Measurements from ENCODE around the gene SF3A1.
A peak's percentile ranks its signal among the peaks of the same experiment; 100 is the strongest.
"Not testable (repeated sequence)": the region's sequence is repeated elsewhere in the genome, so short reads cannot be mapped to it uniquely, and the experiment has no call there.

SF3A1 gene

DNA sequence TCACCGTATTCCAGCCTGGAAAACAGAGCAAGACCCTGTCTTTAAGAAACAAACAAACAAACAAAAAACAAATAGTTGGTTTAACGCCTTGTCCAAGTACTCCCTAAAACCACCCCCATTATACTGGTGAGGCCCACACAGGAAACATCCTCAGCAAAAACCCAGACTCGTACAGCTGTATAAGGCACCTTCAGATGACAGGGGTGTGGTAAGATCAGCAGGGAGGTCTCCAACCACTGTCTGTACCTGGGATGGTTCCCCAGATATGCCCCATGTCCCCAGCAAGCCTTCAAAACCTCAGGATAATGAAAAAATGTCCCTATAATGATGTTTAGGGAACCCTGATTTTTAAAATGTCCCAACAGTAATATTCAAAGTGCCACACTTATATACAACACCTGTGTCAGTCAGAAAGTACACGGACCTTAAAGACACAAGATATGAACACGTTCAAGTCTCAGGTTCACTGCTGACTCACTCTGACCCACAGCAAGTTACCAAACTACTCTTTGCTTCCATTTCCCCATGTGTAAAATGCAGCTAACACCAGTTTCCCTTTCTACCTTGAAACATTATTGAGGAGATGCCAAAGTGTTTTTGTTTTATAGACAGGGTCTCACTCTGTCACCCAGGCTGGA is 9.3 kb downstream of the SF3A1 start:
- DNase-seq = no peak

DNA sequence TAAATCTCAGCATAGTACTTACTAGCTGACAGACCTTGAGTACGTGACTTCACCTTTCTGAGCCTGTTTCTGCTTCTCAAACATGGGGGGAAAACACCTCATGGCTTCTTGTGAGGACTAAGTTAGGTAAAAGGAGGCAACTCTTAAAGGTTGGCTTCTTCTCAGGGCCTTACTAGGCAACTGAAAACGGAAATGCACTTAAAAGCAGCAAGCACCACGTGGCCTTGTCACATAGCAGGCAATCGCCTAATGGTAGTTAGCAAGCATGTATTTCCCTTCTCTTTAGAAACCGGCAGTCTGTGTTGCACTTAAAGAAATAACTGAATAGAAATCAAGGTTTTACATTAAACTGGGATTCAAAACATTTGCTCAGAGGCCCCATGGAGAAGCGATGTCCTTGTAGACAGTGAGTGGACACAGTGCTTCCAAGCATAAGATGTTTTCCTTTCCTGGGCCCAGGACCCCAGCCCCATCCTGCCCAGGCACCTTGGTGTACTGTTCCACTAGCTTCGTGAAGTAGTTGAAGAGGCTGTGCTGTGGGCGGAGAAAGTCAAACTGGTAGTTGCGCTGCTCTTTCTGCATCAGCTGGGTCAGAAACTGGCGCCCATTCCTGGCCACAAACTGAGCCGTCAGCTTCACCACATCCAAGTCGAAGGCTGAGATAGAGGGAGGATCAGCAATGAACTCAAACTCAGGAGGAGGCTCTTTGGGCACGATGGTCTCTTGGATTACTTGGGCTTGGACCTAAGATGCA is 12.1 kb downstream of the SF3A1 start:
- no peak for DNase-seq

DNA sequence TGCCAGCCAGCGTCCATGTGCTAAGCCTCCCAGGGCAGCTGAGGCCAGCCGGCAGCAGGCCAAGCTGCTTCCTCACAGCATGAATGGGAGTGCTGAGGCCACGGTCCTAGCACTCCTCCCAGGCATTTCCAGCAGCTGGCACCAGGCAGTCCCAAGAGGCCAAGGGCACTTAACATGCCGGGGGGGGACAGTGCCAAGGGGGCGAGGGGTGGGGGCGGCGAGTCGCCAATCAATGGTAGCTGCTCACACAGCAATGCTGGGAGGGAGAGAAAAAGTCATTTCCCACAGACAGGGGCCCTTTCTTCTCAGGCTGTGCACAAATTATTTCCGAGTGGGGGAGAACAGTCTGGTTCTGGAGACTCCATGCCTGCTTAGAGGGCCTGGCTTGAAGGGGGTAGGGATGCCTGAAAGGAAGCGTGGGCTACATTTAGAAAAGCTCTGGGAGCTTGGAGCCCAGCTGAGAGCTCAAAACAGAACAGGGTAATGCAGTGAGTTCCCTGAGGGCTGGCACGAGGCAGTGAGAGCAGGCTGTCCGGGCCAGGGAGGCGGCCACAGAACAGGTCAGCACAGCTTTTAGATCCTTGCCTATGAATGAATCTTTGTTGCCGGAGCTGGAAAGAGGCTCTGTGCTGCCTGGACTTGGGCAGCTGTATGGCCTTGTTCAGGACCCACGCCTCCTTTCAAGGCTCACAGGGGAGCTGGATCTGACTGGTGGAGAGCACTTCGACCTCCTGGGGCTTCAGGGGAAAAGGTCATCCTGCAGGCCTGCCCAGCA is 15.6 kb downstream of the SF3A1 start:
- DNase-seq = no peak

DNA sequence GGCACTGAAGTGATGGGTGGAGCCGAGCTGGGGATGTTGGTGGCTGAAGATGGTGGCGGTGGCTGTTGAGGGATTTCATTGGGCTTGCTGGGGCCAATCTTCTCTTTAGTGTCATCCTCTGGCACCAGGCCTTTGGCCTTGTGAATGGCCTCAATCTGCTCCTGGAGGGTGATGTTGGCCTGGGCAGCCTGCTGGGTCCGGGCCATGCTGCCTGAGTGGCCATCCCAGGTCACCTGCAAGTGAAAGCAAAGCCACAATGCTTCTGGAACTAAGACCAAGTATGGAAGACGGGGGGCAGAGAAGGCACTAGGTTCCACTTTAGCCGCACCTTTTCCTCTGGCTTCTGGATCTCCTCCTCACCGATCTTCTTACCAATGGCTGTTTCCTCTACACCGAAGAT is 17.9 kb downstream of the SF3A1 start:
- DNase-seq = no peak

DNA sequence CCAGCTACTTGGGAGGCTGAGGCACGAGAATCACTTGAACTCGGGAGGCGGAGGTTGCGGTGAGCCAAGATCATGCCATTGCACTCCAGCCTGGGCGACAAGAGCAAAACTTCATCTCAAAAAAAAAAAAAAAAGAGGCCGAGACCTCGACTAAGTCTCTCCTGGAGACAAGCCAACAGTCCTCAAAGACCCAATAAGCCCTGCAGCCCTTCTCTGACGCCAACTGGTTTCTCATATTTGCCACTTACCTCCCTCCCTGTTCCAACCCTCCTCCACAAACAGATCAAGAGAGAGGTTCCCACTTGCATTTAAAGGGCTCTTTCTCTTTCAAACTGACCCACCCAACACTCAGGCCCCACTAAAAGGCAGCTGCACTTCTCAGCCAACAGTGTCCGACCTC is 18.4 kb downstream of the SF3A1 start:
- DNase-seq = not testable (repeated sequence)

DNA sequence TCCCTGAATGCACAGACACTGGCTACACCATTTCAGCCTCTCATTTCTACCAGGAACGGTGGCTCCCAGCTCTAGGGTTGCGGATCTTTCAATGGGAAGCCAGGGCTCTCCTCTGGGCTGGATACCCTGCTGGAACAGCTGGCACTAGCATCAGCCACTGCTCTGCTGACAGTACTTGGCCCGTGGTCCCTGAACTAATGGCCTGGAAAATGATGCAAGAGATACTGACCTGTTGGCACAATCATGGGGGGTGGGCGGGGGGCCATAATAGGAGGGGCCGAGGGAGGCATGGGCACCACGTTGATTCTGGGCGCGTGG is 19.3 kb downstream of the SF3A1 start:
- DNase-seq = no peak

DNA sequence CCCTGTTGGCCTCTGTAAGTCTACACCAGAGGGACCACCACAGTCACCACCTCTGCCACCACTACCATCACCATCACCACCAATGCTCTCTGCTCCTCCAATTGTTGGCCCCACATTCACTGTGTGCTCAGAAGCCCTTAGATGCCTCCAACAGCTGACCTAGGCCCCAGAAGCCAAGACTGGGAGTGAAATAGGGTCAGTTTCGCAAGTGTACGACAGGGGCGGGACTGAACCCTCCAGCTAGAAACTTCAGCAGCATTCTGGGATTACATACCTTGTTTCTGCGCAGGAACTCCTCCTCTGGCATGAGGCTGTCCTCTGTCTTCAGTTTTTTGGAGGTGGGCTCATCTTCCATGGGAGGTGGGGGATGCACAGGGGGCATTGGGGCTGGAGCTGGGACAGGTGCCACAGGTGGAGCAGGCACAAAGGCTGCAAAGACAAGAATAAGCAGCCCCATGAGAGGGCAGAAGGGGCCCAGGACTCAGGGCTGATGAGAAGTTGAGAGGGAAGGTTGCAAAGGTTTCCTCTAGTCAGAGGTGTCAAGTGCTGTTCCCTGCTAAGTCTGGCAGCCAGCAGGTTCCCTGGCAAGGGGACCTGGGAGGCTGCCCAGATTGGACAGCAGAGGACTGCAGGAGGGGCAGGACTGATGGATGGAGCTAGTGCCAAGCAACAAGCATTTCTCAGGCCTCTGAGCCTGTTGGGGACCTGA is 19.8 kb downstream of the SF3A1 start:
- DNase-seq = no peak

DNA sequence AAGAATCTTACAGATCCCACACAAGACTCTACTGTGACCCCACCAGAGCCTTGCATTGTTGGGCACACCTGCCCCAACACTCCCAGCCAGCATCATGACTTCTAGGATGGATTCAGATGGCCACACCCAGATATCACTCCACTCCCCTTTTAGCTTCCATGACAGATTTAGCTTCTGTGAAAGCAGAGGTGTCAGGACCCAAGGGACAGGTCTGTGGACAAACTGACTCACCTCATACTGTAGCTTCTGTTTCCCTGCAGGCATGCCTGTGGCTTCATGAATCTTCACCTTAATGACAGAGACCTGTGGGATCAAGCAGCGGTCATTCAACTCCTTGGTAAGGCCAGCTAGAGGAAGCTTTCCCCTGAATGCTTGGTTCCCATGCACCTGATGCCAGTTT is 21.5 kb downstream of the SF3A1 start:
- no peak for DNase-seq

DNA sequence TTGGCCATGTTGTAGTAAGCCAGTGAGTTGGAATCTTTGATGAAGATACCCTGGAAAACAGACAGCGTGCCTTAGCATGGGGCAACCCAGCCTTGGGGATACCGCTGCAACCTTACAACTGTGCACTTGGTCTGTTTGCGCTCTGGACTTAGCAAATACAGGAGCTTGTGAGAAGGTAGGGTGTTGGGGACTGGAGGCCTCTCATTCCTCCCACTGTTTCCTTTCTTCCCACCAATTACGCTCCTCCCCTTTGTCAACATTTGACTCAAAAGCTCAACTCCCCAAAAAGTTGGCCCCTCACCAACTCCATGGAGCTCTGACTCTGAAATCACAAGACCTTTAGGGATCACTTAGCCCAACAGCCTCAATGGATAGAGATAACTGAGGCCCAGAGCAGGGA is 22.0 kb downstream of the SF3A1 start:
- DNase-seq = no peak

DNA sequence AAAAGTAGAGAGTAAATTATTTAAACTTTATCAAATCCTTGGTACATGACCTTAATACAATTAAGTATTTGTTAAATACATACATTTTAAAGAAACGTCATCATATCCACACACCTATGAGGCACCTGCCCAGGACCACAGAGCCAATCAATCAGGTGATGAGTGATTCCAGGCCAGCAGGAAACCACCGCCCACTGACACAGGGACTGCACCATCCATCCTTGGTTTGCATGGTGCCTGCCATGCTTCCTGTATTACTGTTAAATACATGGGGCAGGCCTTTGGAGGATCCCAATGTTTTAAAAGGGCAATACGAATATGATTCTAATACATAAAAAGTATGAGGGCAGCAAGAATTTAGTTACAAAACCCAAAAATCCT is 23.0 kb downstream of the SF3A1 start:
- DNase-seq = no peak

DNA sequence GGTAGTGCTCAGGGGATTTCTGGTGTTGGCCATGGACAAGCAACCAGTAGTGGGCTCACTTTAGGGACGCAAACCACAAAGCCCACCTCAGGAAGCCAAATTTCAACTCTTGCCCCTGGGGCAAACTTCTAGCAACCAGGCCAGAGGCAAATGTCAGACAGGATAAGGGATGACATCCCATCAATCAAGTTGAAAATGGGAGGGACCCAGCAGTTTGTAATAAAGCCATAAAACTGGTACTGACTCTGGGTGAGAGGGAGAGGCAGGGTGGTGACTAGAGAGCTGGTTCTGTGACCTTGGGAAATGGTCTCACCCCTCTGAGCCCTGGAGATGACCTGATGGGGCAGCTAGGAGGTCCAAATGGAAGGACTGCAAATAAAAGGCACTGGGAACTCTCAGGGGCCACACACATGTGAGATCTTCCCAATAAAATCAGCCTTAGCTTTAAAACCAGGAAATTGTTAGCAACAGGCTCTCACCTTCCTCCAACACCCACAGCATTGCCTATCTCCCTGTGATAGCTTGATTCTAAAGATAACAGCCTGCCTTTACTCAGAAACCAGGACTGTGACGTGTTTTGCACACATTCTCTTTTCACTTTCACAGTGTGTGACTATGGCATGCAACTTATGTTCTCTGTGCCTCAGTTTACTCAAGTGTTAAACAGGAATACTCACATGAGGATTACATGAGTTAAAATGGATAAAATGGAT is 23.5 kb downstream of the SF3A1 start:
- DNase-seq = no peak

DNA sequence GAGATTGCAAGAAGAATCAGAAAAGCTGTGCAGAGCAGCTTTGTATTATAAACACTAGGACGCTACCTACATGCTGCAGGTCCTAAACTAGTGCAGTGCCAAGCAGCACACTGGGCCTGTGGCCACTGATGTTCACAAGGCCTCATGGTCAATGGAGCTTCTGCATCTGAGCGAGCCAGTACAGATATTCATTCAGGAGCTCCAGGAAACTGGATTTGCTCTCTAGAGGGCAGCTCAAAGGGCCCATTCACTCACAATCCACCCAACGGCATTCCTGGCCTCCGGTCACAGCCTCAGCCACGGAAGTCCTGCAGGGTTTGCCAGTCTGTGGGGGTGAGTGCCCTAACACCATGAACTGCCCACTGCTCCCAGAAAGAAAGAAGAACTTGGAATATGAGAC is 24.1 kb downstream of the SF3A1 start:
- no peak for DNase-seq

DNA sequence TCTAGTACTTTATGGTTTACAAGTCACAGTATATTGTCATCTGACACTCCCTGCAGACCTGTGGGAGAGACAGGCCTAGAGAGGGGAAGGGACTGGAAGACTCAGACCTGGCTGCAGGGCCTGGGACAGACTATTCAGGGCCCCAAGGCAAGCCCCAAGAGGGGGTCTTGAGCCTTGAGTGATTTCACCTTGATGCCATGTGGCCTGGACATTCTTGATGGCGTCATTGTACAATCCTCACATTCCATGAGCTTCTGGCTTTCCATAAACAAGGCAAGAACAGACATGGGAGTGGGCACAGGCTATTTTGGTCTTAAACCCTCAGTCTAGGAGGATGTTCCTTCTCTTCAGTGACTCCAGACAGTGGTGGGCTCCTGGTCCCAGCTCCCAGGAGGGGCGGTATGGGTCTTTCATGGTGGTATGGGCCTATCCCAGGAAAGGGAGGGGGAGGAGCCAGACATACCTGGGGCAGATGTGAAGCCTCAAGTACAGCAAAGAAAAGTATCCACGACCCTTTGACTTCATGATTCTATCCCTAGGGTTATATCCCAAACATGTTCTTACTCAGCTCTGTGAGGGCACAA is 28.1 kb downstream of the SF3A1 start:
- peak; percentile 33 for DNase-seq

DNA sequence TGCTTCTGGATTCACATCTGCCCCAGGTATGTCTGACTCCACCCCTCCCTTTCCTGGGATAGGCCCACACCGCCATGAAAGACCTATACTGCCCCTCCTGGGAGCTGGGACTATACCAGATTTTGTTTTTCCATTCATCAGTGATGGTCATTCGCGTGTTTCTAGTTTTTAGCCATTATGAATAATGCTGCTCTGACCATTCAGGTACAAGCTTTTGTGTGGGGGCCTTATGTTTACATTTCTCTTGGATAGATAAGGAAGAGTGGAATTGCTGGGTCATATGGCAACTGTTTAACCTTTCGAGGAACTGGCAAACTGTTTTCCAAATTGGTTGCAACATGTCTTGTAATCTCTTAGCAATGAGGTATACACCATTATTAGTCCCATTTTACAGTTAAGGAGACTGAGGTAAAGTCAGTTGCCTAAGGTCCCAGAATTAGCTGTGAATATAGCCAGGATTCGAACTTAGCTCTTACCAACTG is 28.8 kb downstream of the SF3A1 start:
- no peak for DNase-seq

DNA sequence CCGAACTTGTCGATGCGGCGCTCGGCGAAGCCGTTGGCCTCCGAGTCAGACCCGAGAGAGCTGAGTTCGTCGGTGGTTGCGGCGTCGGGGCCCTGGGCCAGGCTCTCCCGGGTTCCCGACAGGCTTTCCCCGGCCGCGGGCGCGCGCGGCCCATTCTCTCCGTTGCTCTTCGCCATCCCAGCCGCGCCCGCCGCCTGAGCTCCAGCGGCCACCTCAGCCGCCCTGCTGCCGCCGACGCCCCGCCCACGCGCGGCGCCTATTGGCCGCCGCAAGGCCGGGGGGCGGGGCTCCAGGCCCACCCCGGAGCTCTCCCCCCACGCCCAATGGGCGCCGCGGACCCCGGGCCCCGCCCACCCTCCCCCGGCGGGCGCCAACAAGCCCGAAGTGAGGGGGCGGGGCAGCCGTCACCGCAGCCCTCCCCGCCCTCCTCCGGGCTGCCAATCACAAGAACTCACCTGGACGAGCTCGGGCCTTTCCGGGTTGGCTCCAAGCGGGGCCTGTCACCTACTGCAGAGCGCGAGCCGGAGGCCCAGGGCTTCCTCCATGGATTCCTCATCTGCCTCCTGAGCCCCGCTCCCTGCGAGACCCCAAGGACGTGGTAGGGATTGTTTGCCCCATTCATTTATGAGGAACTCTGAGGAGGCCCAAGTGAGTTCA is 29.9 kb downstream of the SF3A1 start, which contains the start of gene TBC1D10A:
Gene TBC1D10A (minus strand): TSS at position 236 of the 657 bp plus-strand sequence. CDS start 60 bp downstream, at position 176.
- peak; percentile 90 for DNase-seq

DNA sequence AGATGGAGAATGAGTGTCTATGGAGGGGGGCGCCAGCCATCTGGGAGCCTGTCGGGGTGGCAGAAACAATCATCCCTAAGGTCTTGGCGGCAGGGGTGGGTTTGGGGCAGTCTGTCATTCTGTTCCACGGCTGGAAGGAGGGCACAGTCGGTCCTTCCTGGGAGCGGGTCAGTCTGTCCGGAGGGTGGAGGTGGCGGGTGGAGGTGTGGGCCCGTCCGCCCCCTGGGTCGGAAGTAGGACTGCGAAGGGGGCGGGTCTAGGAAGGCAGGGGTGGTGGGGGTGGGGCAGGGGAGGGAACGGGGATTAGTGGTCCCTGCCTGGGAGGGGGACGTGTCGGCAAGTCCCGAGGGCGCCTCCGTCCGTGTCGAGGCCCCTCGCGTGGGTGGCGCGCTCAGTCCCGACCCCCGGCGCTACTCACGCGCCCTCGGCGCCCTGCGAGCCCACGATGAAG is 30.4 kb downstream of the SF3A1 start:
- no peak for DNase-seq

DNA sequence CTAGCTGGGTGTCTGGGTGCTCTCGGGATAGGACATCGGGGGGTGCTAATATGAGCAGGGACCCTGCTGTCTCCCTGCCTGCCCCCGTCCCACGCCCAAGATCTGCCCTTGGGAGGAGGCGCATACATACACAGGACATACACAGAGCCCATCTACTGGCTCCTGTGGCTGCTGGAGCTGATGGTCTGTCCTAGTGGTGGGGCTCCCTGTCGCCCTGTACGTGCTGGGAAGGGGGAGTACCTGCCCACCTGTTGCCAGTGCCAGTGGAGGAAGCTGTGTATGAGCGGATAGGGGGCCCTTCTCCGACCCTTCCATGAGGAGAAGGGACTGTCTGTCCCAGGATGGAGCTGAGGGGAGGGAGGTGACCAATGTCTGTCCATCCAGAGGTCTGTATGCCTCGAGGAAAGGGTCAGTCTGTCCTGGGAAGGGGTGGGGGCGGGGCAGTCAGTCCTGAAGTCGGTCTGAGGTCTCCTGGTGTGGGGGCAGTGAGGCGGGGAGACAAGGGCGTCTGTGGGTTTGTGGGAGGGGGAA is 30.9 kb downstream of the SF3A1 start:
- no peak for DNase-seq

DNA sequence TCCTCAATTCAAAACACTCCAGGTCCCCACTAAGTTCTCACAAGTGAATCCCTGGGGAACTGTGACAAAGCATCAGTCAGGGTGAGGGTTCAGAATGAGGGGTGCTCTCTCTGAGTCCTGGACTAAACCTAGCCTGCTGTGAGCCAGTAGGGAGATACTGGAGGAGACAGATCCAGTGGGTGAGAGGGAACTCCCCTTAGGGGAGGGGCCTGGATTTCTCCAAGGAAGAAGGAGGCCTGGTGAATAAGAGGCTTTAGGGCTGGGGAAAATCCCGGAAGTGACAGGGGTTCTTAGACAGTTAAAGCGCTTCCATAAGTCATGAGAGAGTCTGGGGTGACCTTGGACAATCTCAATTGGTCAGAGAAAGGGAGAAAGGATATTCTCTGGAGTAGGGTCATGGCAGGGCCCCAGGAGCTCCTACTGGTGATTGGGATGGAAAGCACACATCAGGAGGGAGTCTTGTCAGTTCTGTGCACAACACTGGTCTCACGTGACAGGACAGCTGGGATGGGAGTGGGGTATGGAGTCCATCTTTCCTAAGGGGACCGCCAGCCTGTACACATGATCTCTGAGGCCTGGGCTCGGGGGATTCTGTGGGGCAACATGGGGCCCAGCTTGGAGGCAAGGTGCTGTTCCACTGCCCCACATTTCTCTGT is 31.5 kb downstream of the SF3A1 start:
- DNase-seq = peak; percentile 84

DNA sequence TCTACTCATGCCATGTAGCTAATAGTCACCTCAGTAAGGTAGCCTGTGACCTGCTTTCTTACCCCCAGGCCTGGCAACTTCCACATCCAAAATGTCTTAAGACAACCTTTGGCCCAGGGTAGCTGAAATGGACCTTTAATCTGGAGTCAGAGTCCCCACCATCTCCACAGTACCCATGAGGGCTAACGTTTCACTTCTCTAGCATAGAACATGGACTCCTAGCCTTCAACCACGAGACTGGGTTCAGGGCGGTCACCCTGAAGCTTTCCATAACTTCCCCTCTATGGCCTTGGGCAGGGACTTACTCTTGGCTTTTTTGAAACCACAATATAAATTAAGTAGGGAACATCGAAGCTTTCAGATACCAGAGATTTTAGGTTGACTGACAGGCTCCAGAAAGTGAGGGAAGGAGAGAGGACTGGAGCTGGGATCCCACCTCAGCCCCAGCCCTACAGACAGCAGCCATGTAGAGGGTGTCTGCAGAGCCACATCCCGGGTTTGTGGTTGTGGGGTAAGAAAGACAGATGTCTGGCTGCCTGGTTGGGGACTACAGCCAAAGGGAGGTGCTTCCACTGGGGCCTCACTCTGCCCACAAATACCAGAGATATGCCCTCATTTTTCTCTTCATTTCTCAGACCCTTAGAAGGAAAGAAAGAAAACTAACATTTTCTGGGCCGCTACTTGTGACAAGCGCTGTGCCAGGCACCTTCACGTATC is 32.5 kb downstream of the SF3A1 start:
- peak; percentile 63 for DNase-seq

DNA sequence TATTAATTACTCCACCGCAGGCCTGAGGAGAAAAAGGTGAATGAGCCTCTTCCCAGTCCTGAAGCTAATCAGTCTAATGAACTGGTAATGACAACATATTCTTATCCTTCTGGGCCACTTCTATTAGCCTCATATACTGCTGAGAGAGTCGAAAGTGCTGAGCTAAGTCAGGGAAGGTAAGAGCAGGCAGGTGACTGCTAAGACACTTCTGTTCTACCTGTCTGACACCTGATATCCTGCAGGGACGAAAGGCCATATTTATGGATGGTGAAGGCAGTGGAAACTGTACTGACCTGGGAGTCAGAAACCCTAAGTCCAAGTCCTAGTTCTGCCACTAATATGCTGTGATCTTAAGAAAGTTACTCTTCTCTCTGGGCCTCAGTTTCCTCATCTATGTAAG is 33.4 kb downstream of the SF3A1 start:
- DNase-seq = no peak
